GM23248 (cell line): Measurements from ENCODE around the gene POLA1. TPM values are rescaled to one million over a fixed set of nuclear protein-coding genes. Genes with fewer than 3 reads are reported as not detected.

ENCODE experiments used
- DNase-seq: peaks from one replicate; pipeline ENCODE4 v3.0.0-alpha.2; 2015
- H2AFZ ChIP-seq: fragments of 200-600 bp; sonication (generic); 2 replicates; pipeline ENCODE4 v1.6.1; 2016; ENCODE audit warnings: antibody characterized with exemption
- H3F3A ChIP-seq: fragments of 200-600 bp; sonication (generic); 2 replicates; pipeline ENCODE4 v1.6.1; 2016; ENCODE audit warnings: mild to moderate bottlenecking, antibody characterized with exemption, mixed run types; ENCODE audit not compliant: insufficient read depth
- H3K27ac ChIP-seq: fragments of 200-600 bp; sonication (generic); 2 replicates; pipeline ENCODE4 v1.5.1; 2016; ENCODE audit warnings: mild to moderate bottlenecking
- H3K27me3 ChIP-seq: fragments of 200-600 bp; sonication (generic); replicated peaks from 2 replicates; pipeline ENCODE4 v1.6.1; 2016; ENCODE audit warnings: mild to moderate bottlenecking; ENCODE audit not compliant: insufficient read depth
- H3K36me3 ChIP-seq: fragments of 200-600 bp; sonication (generic); 2 replicates; pipeline ENCODE4 v1.6.1; 2016; ENCODE audit warnings: low read depth, mild to moderate bottlenecking
- H3K4me1 ChIP-seq: fragments of 200-600 bp; sonication (generic); 2 replicates; pipeline ENCODE4 v1.6.1; 2016; ENCODE audit warnings: mild to moderate bottlenecking; ENCODE audit not compliant: insufficient read depth
- H3K4me2 ChIP-seq: fragments of 200-600 bp; sonication (generic); one replicate; pipeline ENCODE4 v1.6.1; 2016; ENCODE audit warnings: mild to moderate bottlenecking; ENCODE audit not compliant: unreplicated experiment
- H3K4me3 ChIP-seq: fragments of 200-600 bp; sonication (generic); 2 replicates; pipeline ENCODE4 v1.5.1; 2016; ENCODE audit warnings: mild to moderate bottlenecking
- H3K79me2 ChIP-seq: fragments of 200-600 bp; sonication (generic); 2 replicates; pipeline ENCODE4 v1.6.1; 2016; ENCODE audit warnings: mild to moderate bottlenecking; ENCODE audit not compliant: insufficient read depth
- H3K9ac ChIP-seq: fragments of 200-600 bp; sonication (generic); 2 replicates; pipeline ENCODE4 v1.6.1; 2016; ENCODE audit warnings: mild to moderate bottlenecking
- H3K9me2 ChIP-seq: fragments of 200-600 bp; sonication (generic); 2 replicates; pipeline ENCODE4 v1.6.1; 2016; ENCODE audit warnings: mixed run types, mild to moderate bottlenecking, moderate library complexity; ENCODE audit not compliant: insufficient read depth
- H3K9me3 ChIP-seq: fragments of 200-600 bp; sonication (generic); one replicate; pipeline ENCODE4 v1.6.1; 2017; ENCODE audit warnings: low read depth
- H4K20me1 ChIP-seq: fragments of 200-600 bp; sonication (generic); 2 replicates; pipeline ENCODE4 v1.6.0; 2016; ENCODE audit not compliant: insufficient read depth
- EZH2 ChIP-seq: fragments of 200-600 bp; sonication (generic); IDR thresholded peaks from 2 replicates; pipeline ENCODE4 v1.6.1; 2018; ENCODE audit warnings: antibody characterized with exemption, mild to moderate bottlenecking; ENCODE audit not compliant: insufficient read depth, poor library complexity, severe bottlenecking
- EZH2phosphoT487 ChIP-seq: fragments of 200-600 bp; sonication (generic); IDR thresholded peaks from 2 replicates; pipeline ENCODE4 v1.6.1; 2018; ENCODE audit warnings: antibody characterized with exemption, moderate library complexity, mild to moderate bottlenecking, low read depth; ENCODE audit not compliant: insufficient read depth
- WGBS, 2 experiments: methylation state at CpG; one replicate each; pipeline ENCODE4 v1.1.6; 2015 to 2017; ENCODE audit warnings: low lambda C conversion rate in 2 of 2, low coverage in 1 of 2; ENCODE audit errors: missing lambda C conversion rate in 2 of 2; 5-methylcytosine and 5-hydroxymethylcytosine counted together
- in situ Hi-C: fragments of 300-500 bp; cut with MboI; formaldehyde crosslinking; loops from 2 replicates; pipeline ENCODE4 v1.15.0; 2020
- polyA plus RNA-seq: library from polyadenylated mRNA; unstranded; fragments of >200 nt; fragmentation: Nextera tagmentation; extraction: Ambion mirVana; gene quantifications from 2 replicates; pipeline ENCODE4 v1.2.1, GENCODE V29; 2016
- total RNA-seq: library from RNA; depleted of rRNA; stranded (reverse); fragments of >200 nt; shearing (Covaris generic); gene quantifications from 2 replicates; pipeline ENCODE4 v1.2.3, GENCODE V29; 2014

Gene POLA1
- total and polyA plus RNA-seq, 2 experiments from 2014 or later: 4.1 to 6.7 TPM

- H3K9ac ChIP-seq: no peak overlapping the region
- WGBS, 2 experiments: 92 to 97% methylated on average over 5 of the region's 5 CpGs
- no peaks in the 10 kb centered on the region for H3K79me2 ChIP-seq
- H3K27ac ChIP-seq: no peak overlapping the region
- H3K9me3 ChIP-seq: no peaks in the 10 kb centered on the region
- no peak overlapping the region for H3K4me2 ChIP-seq
- H3K27me3 ChIP-seq: no peaks in the 10 kb centered on the region
- no peaks in the 10 kb centered on the region for H4K20me1 ChIP-seq
- H3K4me3 ChIP-seq: no peak overlapping the region
- DNase-seq: no peak
- no peaks in the 10 kb centered on the region for H3K4me1 ChIP-seq
- H2AFZ ChIP-seq: no peak overlapping the region
- H3K36me3 ChIP-seq: no peaks in the 10 kb centered on the region
- H3F3A ChIP-seq: no peaks in the 10 kb centered on the region
- no peaks in the 10 kb centered on the region for H3K9me2 ChIP-seq
- TF ChIP-seq EZH2: no peak
- TF ChIP-seq EZH2phosphoT487: no peak
- in situ Hi-C loops: no loop called here
These were observed 276.1 kb downstream of the POLA1 start for GRCh38 chrX:24969812-24970211.

- Histone ChIP-seq H3F3A (no peaks in the 10 kb centered on the region), H2AFZ (no peak overlapping the region), H3K4me2 (no peak overlapping the region), H3K36me3 (no peaks in the 10 kb centered on the region), H3K9me3 (no peaks in the 10 kb centered on the region), H3K4me3 (no peak overlapping the region), H4K20me1 (no peaks in the 10 kb centered on the region), H3K27me3 (no peaks in the 10 kb centered on the region), H3K4me1 (no peaks in the 10 kb centered on the region), H3K79me2 (no peaks in the 10 kb centered on the region), H3K27ac (no peak overlapping the region), H3K9me2 (no peaks in the 10 kb centered on the region), H3K9ac (no peak overlapping the region)
- WGBS, 2 experiments: 95 to 97% methylated on average over 3 of the region's 3 CpGs
- TF ChIP-seq EZH2 (no peak), EZH2phosphoT487 (no peak)
- in situ Hi-C loops: no loop called here
- no peak for DNase-seq
These were observed 285.4 kb downstream of the POLA1 start for GRCh38 chrX:24979081-24979480.

- Histone ChIP-seq H3K9me2 (no peaks in the 10 kb centered on the region), H3K9me3 (no peaks in the 10 kb centered on the region), H3K27me3 (no peaks in the 10 kb centered on the region), H3K9ac (no peak overlapping the region), H2AFZ (no peak overlapping the region), H3K4me1 (no peaks in the 10 kb centered on the region), H3K4me3 (no peak overlapping the region), H3K79me2 (no peaks in the 10 kb centered on the region), H3F3A (no peaks in the 10 kb centered on the region), H3K4me2 (no peak overlapping the region), H4K20me1 (no peaks in the 10 kb centered on the region), H3K27ac (no peak overlapping the region), H3K36me3 (no peaks in the 10 kb centered on the region)
- TF ChIP-seq EZH2phosphoT487 (no peak), EZH2 (no peak)
- WGBS, 2 experiments: 78% methylated on average over 3 of the region's 3 CpGs
- in situ Hi-C loops: no loop called here
- no peak for DNase-seq
These were observed 287.3 kb downstream of the POLA1 start for GRCh38 chrX:24981030-24981429.

GRCh38 chrX:24982306-24982965 is 288.7 kb downstream of the POLA1 start:
- DNase-seq: peak; percentile 35
- no peak for TF ChIP-seq EZH2phosphoT487
- TF ChIP-seq EZH2: no peak
- H2AFZ ChIP-seq: no peak overlapping the region
- 80 to 88% methylated on average over 5 of the region's 5 CpGs for WGBS, 2 experiments
- no peak overlapping the region for H3K4me3 ChIP-seq
- no peak overlapping the region for H3K4me2 ChIP-seq
- H3K9me3 ChIP-seq: no peaks in the 10 kb centered on the region
- H3K36me3 ChIP-seq: no peaks in the 10 kb centered on the region
- H3K27ac ChIP-seq: no peak overlapping the region
- H3K79me2 ChIP-seq: no peaks in the 10 kb centered on the region
- H4K20me1 ChIP-seq: no peaks in the 10 kb centered on the region
- no peak overlapping the region for H3K9ac ChIP-seq
- H3K9me2 ChIP-seq: no peaks in the 10 kb centered on the region
- no peaks in the 10 kb centered on the region for H3K27me3 ChIP-seq
- no peaks in the 10 kb centered on the region for H3F3A ChIP-seq
- no peaks in the 10 kb centered on the region for H3K4me1 ChIP-seq
- in situ Hi-C loops: no loop called here
